IMR-90 (cell line): ENCODE results near the gene PPP1R14D. TPM values are rescaled to one million over a fixed set of nuclear protein-coding genes. Genes with fewer than 3 reads are reported as not detected.

Experiments used
- ATAC-seq: fragments of 200-7000 bp; cut with Tn5 transposase; 2 replicates; pipeline ENCODE4 v1.9.1; 2020; ENCODE audit warnings: low read depth, mild to moderate bottlenecking, moderate library complexity
- BruUV-seq: library from RNA; stranded (reverse); fragments of 400-500 nt; replicated peaks from 2 replicates; lab custom pipeline; 2021; lab: Mats Ljungman, UMichigan
- CTCF ChIA-PET: fragments of 300-600 bp; formaldehyde crosslinking; extraction: SDS; loops from one replicate; lab custom pipeline; 2021; ENCODE audit warnings: antibody characterized with exemption; lab: Yijun Ruan, JAX
- POLR2A ChIA-PET: fragments of 300-600 bp; sonication (Branson Sonifier 250); formaldehyde crosslinking; loops from one replicate; lab custom pipeline; 2022; ENCODE audit warnings: antibody characterized with exemption; ENCODE audit not compliant: unreplicated experiment; lab: Charles Lee
- DNase-seq: peaks from one replicate; pipeline ENCODE4 v3.0.0; 2013
- H2AFZ ChIP-seq: replicated peaks from 2 replicates; pipeline ENCODE3; 2013; ENCODE audit warnings: low read length, mild to moderate bottlenecking; ENCODE audit not compliant: poor library complexity
- H2AK5ac ChIP-seq: 2 replicates; pipeline ENCODE4 v1.6.1; 2013; ENCODE audit warnings: low read depth, low read length, inconsistent platforms
- H2AK9ac ChIP-seq: replicated peaks from 2 replicates; pipeline ENCODE3; 2013; ENCODE audit warnings: mild to moderate bottlenecking, low read depth, low read length, moderate library complexity; ENCODE audit not compliant: poor library complexity
- H2BK120ac ChIP-seq: 2 replicates; pipeline ENCODE4 v1.6.1; 2013; ENCODE audit warnings: low read depth, low read length, inconsistent platforms
- H2BK15ac ChIP-seq: 3 replicates; pipeline ENCODE4 v1.6.1; 2013; ENCODE audit warnings: low read depth, low read length, inconsistent platforms
- H2BK20ac ChIP-seq: 2 replicates; pipeline ENCODE4 v1.6.1; 2013; ENCODE audit warnings: low read depth, mild to moderate bottlenecking, inconsistent platforms, low read length, moderate library complexity
- H2BK5ac ChIP-seq: 2 replicates; pipeline ENCODE4 v1.6.1; 2013; ENCODE audit warnings: mild to moderate bottlenecking, low read depth, low read length, inconsistent platforms; ENCODE audit not compliant: poor library complexity, severe bottlenecking
- H3K14ac ChIP-seq: replicated peaks from 2 replicates; pipeline ENCODE4 v1.6.1; 2013; ENCODE audit warnings: low read depth, low read length, inconsistent platforms
- H3K18ac ChIP-seq: 2 replicates; pipeline ENCODE4 v1.6.1; 2013; ENCODE audit warnings: low read depth, low read length, control low read depth
- H3K23ac ChIP-seq: 2 replicates; pipeline ENCODE4 v1.6.1; 2013; ENCODE audit warnings: low read depth, low read length, inconsistent platforms
- H3K27ac ChIP-seq: 2 replicates; pipeline ENCODE4 v1.5.1; 2013; ENCODE audit warnings: mild to moderate bottlenecking, control low read depth, low read length; ENCODE audit not compliant: insufficient read depth
- H3K27me3 ChIP-seq: 2 replicates; pipeline ENCODE4 v1.6.1; 2013; ENCODE audit warnings: low read length; ENCODE audit not compliant: control insufficient read depth, insufficient read depth
- H3K36me3 ChIP-seq: 2 replicates; pipeline ENCODE4 v1.6.1; 2013; ENCODE audit warnings: low read length, mixed read lengths; ENCODE audit not compliant: control insufficient read depth, insufficient read depth
- H3K4ac ChIP-seq: 2 replicates; pipeline ENCODE4 v1.6.1; 2013; ENCODE audit warnings: low read depth, low read length, inconsistent platforms
- H3K4me1 ChIP-seq: 2 replicates; pipeline ENCODE4 v1.6.1; 2013; ENCODE audit warnings: low read length, mixed read lengths; ENCODE audit not compliant: control insufficient read depth, insufficient read depth
- H3K4me2 ChIP-seq: 2 replicates; pipeline ENCODE4 v1.6.1; 2013; ENCODE audit warnings: low read depth, mild to moderate bottlenecking, control low read depth, low read length, moderate library complexity
- H3K4me3 ChIP-seq: 2 replicates; pipeline ENCODE4 v1.5.1; 2013; ENCODE audit warnings: low read depth, mild to moderate bottlenecking, control low read depth, low read length, moderate library complexity; ENCODE audit not compliant: insufficient read depth
- H3K56ac ChIP-seq: 2 replicates; pipeline ENCODE4 v1.6.1; 2013; ENCODE audit warnings: low read length, inconsistent platforms; ENCODE audit not compliant: insufficient read depth; ENCODE audit errors: extremely low read depth
- H3K79me1 ChIP-seq, 2 experiments: 2 replicates each; pipeline ENCODE4 v1.6.1; 2013; ENCODE audit warnings: low read length in 2 of 2, inconsistent platforms in 1 of 2, low read depth in 1 of 2
- H3K9ac ChIP-seq: 2 replicates; pipeline ENCODE4 v1.6.1; 2013; ENCODE audit warnings: low read depth, low read length, control low read depth
- H3K9me1 ChIP-seq: 2 replicates; pipeline ENCODE4 v1.6.1; 2013; ENCODE audit warnings: low read length, inconsistent platforms; ENCODE audit not compliant: insufficient read depth
- H3K9me3 ChIP-seq: 2 replicates; pipeline ENCODE4 v1.6.1; 2013; ENCODE audit warnings: low read length; ENCODE audit not compliant: control insufficient read depth, insufficient read depth
- H4K20me1 ChIP-seq: 2 replicates; pipeline ENCODE4 v1.6.1; 2013; ENCODE audit warnings: low read length, inconsistent platforms; ENCODE audit not compliant: insufficient read depth
- H4K5ac ChIP-seq: 2 replicates; pipeline ENCODE4 v1.6.1; 2013; ENCODE audit warnings: mild to moderate bottlenecking, low read depth, low read length, control low read depth
- H4K8ac ChIP-seq, 2 experiments: 2 replicates each; pipeline ENCODE4 v1.6.1; 2013; ENCODE audit warnings: low read depth in 2 of 2, low read length in 2 of 2, control low read depth in 1 of 2, inconsistent platforms in 1 of 2
- H4K91ac ChIP-seq: 2 replicates; pipeline ENCODE4 v1.6.1; 2013; ENCODE audit warnings: low read depth, low read length, inconsistent platforms; ENCODE audit not compliant: insufficient read depth
- BHLHE40 ChIP-seq: fragments of 150-350 bp; IDR thresholded peaks from 2 replicates; pipeline ENCODE4 v1.6.1; 2016; ENCODE audit warnings: mild to moderate bottlenecking, low read depth, low read length
- CEBPB ChIP-seq: IDR thresholded peaks from 2 replicates; pipeline ENCODE4 v1.6.1; 2012; ENCODE audit warnings: low read depth, low read length, improper control_type of control experiment
- CHD1 ChIP-seq: IDR thresholded peaks from 2 replicates; pipeline ENCODE4 v1.6.1; 2012; ENCODE audit warnings: low read depth, low read length, improper control_type of control experiment
- CTCF ChIP-seq: conservative IDR thresholded peaks from 2 replicates; pipeline ENCODE4 v1.5.1; 2012; ENCODE audit warnings: mild to moderate bottlenecking, low read depth, low read length, improper control_type of control experiment
- ELK1 ChIP-seq: fragments of 150-350 bp; IDR thresholded peaks from 2 replicates; pipeline ENCODE4 v1.6.1; 2016; ENCODE audit warnings: low read depth, mild to moderate bottlenecking, low read length, moderate library complexity, borderline replicate concordance
- FOS ChIP-seq: fragments of 150-350 bp; IDR thresholded peaks from 2 replicates; pipeline ENCODE4 v1.6.1; 2016; ENCODE audit warnings: low read depth, low read length
- MAFK ChIP-seq: IDR thresholded peaks from 2 replicates; pipeline ENCODE4 v1.6.1; 2012; ENCODE audit warnings: low read depth, low read length, improper control_type of control experiment
- MAZ ChIP-seq: IDR thresholded peaks from 2 replicates; pipeline ENCODE4 v1.6.1; 2012; ENCODE audit warnings: low read depth, mild to moderate bottlenecking, low read length, improper control_type of control experiment, moderate library complexity, borderline replicate concordance
- MXI1 ChIP-seq: IDR thresholded peaks from 2 replicates; pipeline ENCODE4 v1.6.1; 2012; ENCODE audit warnings: low read depth, mild to moderate bottlenecking, low read length, moderate library complexity, borderline replicate concordance
- NFE2L2 ChIP-seq: fragments of 150-350 bp; IDR thresholded peaks from 2 replicates; pipeline ENCODE4 v1.6.1; 2016; ENCODE audit warnings: low read depth, mild to moderate bottlenecking, low read length
- POLR2A ChIP-seq: IDR thresholded peaks from 2 replicates; pipeline ENCODE4 v1.6.1; 2012; ENCODE audit warnings: mild to moderate bottlenecking, low read depth, low read length
- RAD21 ChIP-seq: IDR thresholded peaks from 2 replicates; pipeline ENCODE4 v1.6.1; 2012; ENCODE audit warnings: low read length, improper control_type of control experiment
- RCOR1 ChIP-seq: IDR thresholded peaks from 2 replicates; pipeline ENCODE4 v1.6.1; 2012; ENCODE audit warnings: mild to moderate bottlenecking, low read length, improper control_type of control experiment; ENCODE audit not compliant: insufficient replicate concordance
- RFX5 ChIP-seq: IDR thresholded peaks from 2 replicates; pipeline ENCODE4 v1.8.0; 2012; ENCODE audit warnings: low read depth, mild to moderate bottlenecking, low read length, moderate library complexity
- SMC3 ChIP-seq: fragments of 150-350 bp; IDR thresholded peaks from 2 replicates; pipeline ENCODE4 v1.6.1; 2016; ENCODE audit warnings: low read depth, mild to moderate bottlenecking, antibody characterized with exemption, low read length, moderate library complexity
- USF2 ChIP-seq: fragments of 150-350 bp; IDR thresholded peaks from 2 replicates; pipeline ENCODE4 v1.6.1; 2017; ENCODE audit warnings: mild to moderate bottlenecking, antibody characterized with exemption, low read length, low read depth
- WGBS, 2 experiments: methylation state at CpG; one replicate each; pipeline versions ENCODE4 v1.1.5 to v1.1.7; 2013; ENCODE audit warnings: missing lambda C conversion rate in 2 of 2; ENCODE audit not compliant: insufficient read length in 1 of 2; ENCODE audit errors: extremely low coverage in 2 of 2; 5-methylcytosine and 5-hydroxymethylcytosine counted together
- dilution Hi-C: fragments of 300-500 bp; cut with HindIII; formaldehyde crosslinking; loops from one replicate; pipeline ENCODE4 v1.14.3; 2018; ENCODE audit warnings: low sequenced_read_pairs; ENCODE audit not compliant: unreplicated experiment
- in situ Hi-C: fragments of 300-500 bp; cut with MboI; formaldehyde crosslinking; loops from 3 replicates; pipeline ENCODE4 v1.14.3; 2019; ENCODE audit warnings: low sequenced_read_pairs, inconsistent platforms, mixed read lengths
- intact Hi-C: fragments of 100-400 bp; cut with micrococcal nuclease; formaldehyde crosslinking; loops from 2 replicates; pipeline ENCODE4 v1.10.0; 2022
- polyA plus RNA-seq, 3 experiments: library from polyadenylated mRNA; depleted of rRNA; stranded (reverse); fragments of >200 nt; gene quantifications; 2 replicates each; pipeline ENCODE4 v1.2.3, GENCODE V29; 2012; ENCODE audit warnings: low replicate concordance in 1 of 3
- total RNA-seq: library from RNA; depleted of rRNA; stranded (reverse); fragments of >200 nt; gene quantifications from 2 replicates; pipeline ENCODE4 v1.2.3, GENCODE V29; 2012

Gene PPP1R14D
- total and polyA plus RNA-seq, 2 of the 4 experiments (the other 2 are of a cell fraction) = not detected

- peak overlapping the region; percentile 7; the same call in 1 of the 2 replicates for H3K4ac ChIP-seq
- CTCF ChIA-PET = no interaction called here
- H3K27ac ChIP-seq = no peak overlapping the region
These were observed 62.2 kb downstream of the PPP1R14D start for GRCh38 chr15:40766194-40766815.

More at GRCh38 chr15:40766194-40766815, 62.2 kb downstream of the PPP1R14D start:
- Histone ChIP-seq H3K27me3 (no peaks in the 10 kb centered on the region), H4K8ac (no peak overlapping the region), H3K56ac (no peak overlapping the region), H3K79me1 (no peaks in the 10 kb centered on the region; a peak in 1 of 4 replicates), H3K23ac (peak overlapping the region; percentile 60; the same call in 1 of the 2 replicates), H3K4me1 (peaks cover 24% of the 10 kb centered on the region), H3K4me2 (no peak overlapping the region), H3K36me3 (peaks cover 11% of the 10 kb centered on the region), H2BK120ac (no peak overlapping the region; the same call in 1 of the 2 replicates), H4K20me1 (peaks cover 9% of the 10 kb centered on the region; the same call in 1 of the 2 replicates), H2AK9ac (no peak overlapping the region), H2AFZ (no peak overlapping the region), H3K18ac (no peak overlapping the region), H2BK20ac (no peak overlapping the region), H3K9me1 (peaks cover 17% of the 10 kb centered on the region), H4K5ac (no peak overlapping the region), H2AK5ac (peak overlapping the region; percentile 23), H4K91ac (no peak overlapping the region), H3K9me3 (no peaks in the 10 kb centered on the region), H3K14ac (0 out of 2 replicates have a peak overlapping the region, but pooled peaks have one; percentile 20), H3K9ac (no peak overlapping the region), H3K4me3 (no peak overlapping the region), H2BK15ac (no peak overlapping the region), H2BK5ac (no peak overlapping the region)
- dilution Hi-C loops (no loop called here), intact Hi-C loops (no loop called here), in situ Hi-C loops (no loop called here)
- no TSS peak for BruUV-seq
- ATAC-seq (no peak), DNase-seq (peak; percentile 28)
- WGBS, 2 experiments = no CpG with 5 or more reads among the region's 7 CpGs
- TF ChIP-seq CTCF (no peak), POLR2A (no peak), RCOR1 (no peak), CHD1 (no peak), SMC3 (no peak), FOS (no peak), MXI1 (no peak), RAD21 (no peak), USF2 (no peak), NFE2L2 (no peak), MAFK (no peak), ELK1 (no peak), BHLHE40 (no peak), MAZ (no peak), RFX5 (no peak), CEBPB (no peak)
- POLR2A ChIA-PET = no interaction called here
